ENCODE measurements around the gene KAZN. TPM values are rescaled to one million over a fixed set of nuclear protein-coding genes. Genes with fewer than 3 reads are reported as not detected.

Gene KAZN
- total RNA-seq, 2 donors from 2014 or later = 0.31 to 1.4 TPM

- Mint-ChIP-seq H3K4me1 (ENCODE audit: low read depth in 2 of 2) (no peaks in the 10 kb centered on the region), H3K4me3 (no peak overlapping the region), H3K9me3 (no peaks in the 10 kb centered on the region), H3K27me3 (peaks cover 14 to 33% of the 10 kb centered on the region in 2 donors), H3K27ac (no peak overlapping the region), H3K36me3 (no peaks in the 10 kb centered on the region)
- DNase-seq (ENCODE audit: low spot score) = no peak
- no peak for ATAC-seq
Observed at GRCh38 chr1:14767075-14767474, 168.6 kb downstream of the KAZN start.

DNA sequence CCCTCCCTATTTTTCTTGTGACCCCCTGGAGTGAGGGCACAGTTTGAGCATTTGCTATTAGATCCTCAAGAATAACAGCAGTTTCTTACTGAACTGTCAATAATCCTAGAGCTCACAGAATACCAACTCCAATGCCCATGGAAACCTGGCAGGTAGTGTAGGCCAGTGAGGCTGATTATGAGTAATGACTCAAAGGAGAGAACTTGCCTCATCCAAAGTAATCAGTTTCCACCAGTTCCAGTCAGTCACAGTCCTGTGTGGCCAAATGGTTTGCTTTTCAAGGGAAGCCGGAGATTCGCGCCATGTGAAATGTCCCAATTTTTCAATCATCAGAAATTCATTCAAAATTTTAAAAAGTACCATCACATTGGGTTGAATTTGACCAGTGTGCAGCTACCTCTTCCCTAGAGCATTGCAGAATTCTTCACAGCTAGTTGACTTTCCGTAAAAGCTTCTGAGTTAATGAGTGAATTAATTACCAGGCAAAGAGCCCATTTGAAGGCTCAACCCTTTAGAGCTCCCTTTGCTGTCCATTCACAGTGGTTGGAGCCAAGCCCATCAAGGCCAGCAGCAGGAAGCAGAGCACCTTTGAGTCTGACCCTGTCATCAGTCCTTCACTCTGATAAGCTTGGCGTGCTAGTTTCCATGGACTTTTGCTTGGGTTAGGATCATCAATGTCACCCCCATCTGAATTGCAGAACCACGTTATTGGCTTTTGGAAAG, 170.3 kb downstream of the KAZN start:
- Mint-ChIP-seq H3K9me3 (no peaks in the 10 kb centered on the region), H3K4me3 (no peak overlapping the region), H3K4me1 (ENCODE audit: low read depth in 2 of 2) (no peaks in the 10 kb centered on the region), H3K27ac (no peak overlapping the region), H3K27me3 (peaks cover 12 to 30% of the 10 kb centered on the region in 2 donors), H3K36me3 (no peaks in the 10 kb centered on the region)
- ATAC-seq (no peak), DNase-seq (ENCODE audit: low spot score) (no peak)

GRCh38 chr1:14769486-14770274, 171.2 kb downstream of the KAZN start:
- no peak for ATAC-seq
- Mint-ChIP-seq H3K4me1 (ENCODE audit: low read depth in 2 of 2) (no peaks in the 10 kb centered on the region), H3K36me3 (no peaks in the 10 kb centered on the region), H3K27me3 (peaks cover 10 to 30% of the 10 kb centered on the region in 2 donors), H3K4me3 (no peak overlapping the region), H3K27ac (no peak overlapping the region), H3K9me3 (no peaks in the 10 kb centered on the region)
- no peak for DNase-seq (ENCODE audit: low spot score)

DNA sequence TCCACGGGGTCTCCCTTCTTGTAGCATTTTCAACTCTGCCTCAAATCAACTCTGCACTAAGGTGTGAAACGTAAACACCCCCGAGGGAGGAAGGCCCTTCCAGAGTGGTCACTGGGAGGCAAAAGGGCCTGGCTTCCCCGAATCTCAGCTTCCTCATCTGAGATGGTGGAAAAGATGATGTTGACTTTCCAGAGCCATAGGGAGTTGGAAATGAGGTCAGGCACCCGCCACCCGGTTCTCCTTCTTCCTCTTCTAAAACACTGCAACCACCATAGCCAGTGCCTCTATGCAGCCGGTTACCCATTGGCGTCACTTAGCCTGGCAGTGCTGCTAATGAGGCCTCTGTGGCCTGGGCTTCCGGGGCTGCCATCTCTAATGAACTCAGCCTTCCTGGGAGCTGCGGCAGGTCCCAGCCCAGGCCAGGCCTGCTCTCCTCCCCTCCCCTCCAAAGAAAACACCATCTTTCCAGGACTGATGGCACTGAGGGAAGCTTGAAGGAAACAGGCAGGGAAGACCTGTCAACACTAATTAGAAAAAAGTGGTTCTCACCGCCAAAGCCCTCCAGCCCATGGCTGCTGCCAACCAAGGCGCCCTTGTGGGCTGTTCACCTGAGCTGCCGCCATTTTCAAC, 175.0 kb downstream of the KAZN start:
- DNase-seq (ENCODE audit: low spot score) = no peak
- peak in 1 of 2 donors; percentile 50 for ATAC-seq
- peaks cover 4 to 6% of the 10 kb centered on the region in 2 donors for H3K4me1 Mint-ChIP-seq (ENCODE audit: low read depth in 2 of 2)
- no peaks in the 10 kb centered on the region for H3K9me3 Mint-ChIP-seq
- H3K4me3 Mint-ChIP-seq = no peak overlapping the region
- H3K27me3 Mint-ChIP-seq = peaks cover 3 to 8% of the 10 kb centered on the region in 2 donors
- H3K36me3 Mint-ChIP-seq = no peaks in the 10 kb centered on the region
- no peak overlapping the region for H3K27ac Mint-ChIP-seq

DNA sequence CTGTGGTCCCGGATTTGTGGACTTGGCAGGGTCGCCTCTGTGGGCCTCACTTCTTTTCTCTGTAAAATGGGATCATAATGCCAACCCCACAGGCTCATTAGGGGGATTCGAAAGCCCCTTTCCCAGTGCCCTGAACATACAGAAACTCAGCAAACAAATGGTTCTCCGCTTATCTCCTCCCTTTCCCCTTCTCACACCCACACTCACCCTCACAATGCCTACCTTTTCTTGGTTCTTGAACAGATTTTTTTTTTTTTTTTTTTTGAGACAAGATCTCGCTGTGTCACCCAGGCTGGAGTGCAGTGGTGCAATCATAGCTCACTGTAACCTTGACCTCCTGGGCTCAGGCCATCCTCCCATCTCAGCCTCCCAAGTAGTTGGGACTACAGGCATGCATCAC, 175.7 kb downstream of the KAZN start:
- DNase-seq (ENCODE audit: low spot score) (no peak), ATAC-seq (no peak)
- no peak overlapping the region for H3K4me3 Mint-ChIP-seq
- no peaks in the 10 kb centered on the region for H3K9me3 Mint-ChIP-seq
- peaks cover 3 to 8% of the 10 kb centered on the region in 2 donors for H3K27me3 Mint-ChIP-seq
- H3K27ac Mint-ChIP-seq = no peak overlapping the region
- H3K36me3 Mint-ChIP-seq = no peaks in the 10 kb centered on the region
- peaks cover 6 to 7% of the 10 kb centered on the region in 2 donors for H3K4me1 Mint-ChIP-seq (ENCODE audit: low read depth in 2 of 2)

GRCh38 chr1:14774988-14775387, 176.5 kb downstream of the KAZN start:
- H3K27ac Mint-ChIP-seq = no peak overlapping the region
- H3K36me3 Mint-ChIP-seq = no peaks in the 10 kb centered on the region
- H3K4me1 Mint-ChIP-seq (ENCODE audit: low read depth in 2 of 2) = peaks cover 6 to 7% of the 10 kb centered on the region in 2 donors
- H3K9me3 Mint-ChIP-seq = no peaks in the 10 kb centered on the region
- ATAC-seq (no peak), DNase-seq (ENCODE audit: low spot score) (no peak)
- H3K27me3 Mint-ChIP-seq = peaks cover 0 to 2% of the 10 kb centered on the region in 2 donors
- H3K4me3 Mint-ChIP-seq = no peak overlapping the region

DNA sequence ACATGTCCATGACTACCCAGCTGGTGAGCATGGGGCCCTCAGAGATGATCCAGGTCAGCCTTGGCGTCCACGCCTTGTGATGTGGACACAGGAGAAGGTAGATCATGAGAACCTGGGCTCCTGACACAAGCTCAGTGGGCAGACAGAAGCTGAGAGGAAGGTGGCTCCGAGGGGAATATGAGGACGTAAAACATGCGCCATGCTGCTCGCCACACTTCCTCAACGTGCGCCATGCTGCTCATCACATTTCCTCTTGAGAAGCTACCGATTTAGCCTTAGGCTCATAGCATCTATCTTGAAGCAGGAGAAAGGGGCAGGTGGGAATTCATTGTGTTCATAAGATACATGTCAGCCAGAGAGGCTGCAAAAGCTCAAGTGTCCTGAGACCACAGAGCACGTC, 176.9 kb downstream of the KAZN start:
- Mint-ChIP-seq H3K9me3 (no peaks in the 10 kb centered on the region), H3K27me3 (no peaks in the 10 kb centered on the region), H3K27ac (no peak overlapping the region), H3K4me1 (ENCODE audit: low read depth in 2 of 2) (peaks cover 6 to 7% of the 10 kb centered on the region in 2 donors), H3K36me3 (no peaks in the 10 kb centered on the region), H3K4me3 (no peak overlapping the region)
- ATAC-seq = no peak
- DNase-seq (ENCODE audit: low spot score) = no peak

GRCh38 chr1:14777516-14778506, 179.3 kb downstream of the KAZN start:
- Mint-ChIP-seq H3K27me3 (no peaks in the 10 kb centered on the region), H3K4me3 (no peak overlapping the region), H3K4me1 (ENCODE audit: low read depth in 2 of 2) (peaks cover 6 to 7% of the 10 kb centered on the region in 2 donors), H3K36me3 (no peaks in the 10 kb centered on the region), H3K9me3 (no peaks in the 10 kb centered on the region), H3K27ac (no peak overlapping the region)
- DNase-seq (ENCODE audit: low spot score) = no peak
- ATAC-seq = no peak

- Mint-ChIP-seq H3K4me1 (ENCODE audit: low read depth in 2 of 2) (peaks cover 6 to 7% of the 10 kb centered on the region in 2 donors), H3K27me3 (peaks cover 2 to 5% of the 10 kb centered on the region in 2 donors), H3K27ac (no peak overlapping the region), H3K36me3 (no peaks in the 10 kb centered on the region), H3K4me3 (no peak overlapping the region), H3K9me3 (no peaks in the 10 kb centered on the region)
- ATAC-seq = no peak
- DNase-seq (ENCODE audit: low spot score) = no peak
Observed at GRCh38 chr1:14778541-14778897, 180.0 kb downstream of the KAZN start.

DNA sequence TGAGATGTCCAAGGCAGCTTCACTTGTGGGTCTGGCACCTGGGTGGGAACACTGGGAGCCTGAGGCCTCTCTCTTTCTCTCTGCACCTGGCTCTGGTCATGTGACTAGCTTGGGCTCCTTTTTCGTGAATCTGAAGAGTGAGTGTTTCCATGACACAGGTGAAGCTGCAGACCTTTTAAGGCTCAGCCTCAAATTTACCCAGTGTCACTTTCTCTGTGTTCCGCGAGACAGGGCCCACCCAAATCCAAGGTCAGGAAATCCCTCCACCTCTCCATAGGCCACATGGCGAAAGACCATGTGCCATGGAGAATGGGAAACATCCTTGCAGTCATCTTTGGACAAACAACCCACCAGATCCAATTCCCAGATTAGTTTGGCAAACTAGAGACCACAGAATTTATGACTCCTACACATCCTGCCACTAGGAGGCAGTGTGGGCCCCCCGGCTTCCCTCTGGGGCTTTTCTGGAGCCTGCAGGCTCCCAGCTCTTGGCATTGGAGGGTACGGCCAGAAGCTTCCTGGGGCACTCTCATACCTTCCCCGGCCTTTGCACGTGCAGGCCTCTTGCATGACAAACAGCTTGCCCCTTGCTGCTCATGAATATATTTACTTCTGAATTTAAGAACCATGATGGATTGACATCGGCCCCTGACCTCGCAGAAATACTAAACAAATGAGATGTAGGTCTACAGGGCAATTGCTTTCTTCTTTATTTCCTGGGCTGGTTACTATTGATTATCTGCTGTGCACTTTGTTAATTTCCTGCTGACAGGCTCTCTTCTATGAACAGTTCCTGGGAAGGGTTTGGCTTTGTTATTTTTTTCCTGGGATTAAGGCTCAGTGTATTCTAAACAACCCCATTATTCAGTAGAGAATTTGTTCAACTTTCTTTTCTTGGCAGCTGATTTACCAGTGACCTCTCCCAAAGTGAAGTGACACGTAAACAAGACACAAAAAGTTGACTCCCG, 180.7 kb downstream of the KAZN start:
- no peaks in the 10 kb centered on the region for H3K9me3 Mint-ChIP-seq
- no peak for DNase-seq (ENCODE audit: low spot score)
- H3K4me3 Mint-ChIP-seq = no peak overlapping the region
- ATAC-seq = no peak
- peaks cover 6 to 7% of the 10 kb centered on the region in 2 donors for H3K4me1 Mint-ChIP-seq (ENCODE audit: low read depth in 2 of 2)
- H3K36me3 Mint-ChIP-seq = no peaks in the 10 kb centered on the region
- no peak overlapping the region for H3K27ac Mint-ChIP-seq
- H3K27me3 Mint-ChIP-seq = peaks cover 3 to 8% of the 10 kb centered on the region in 2 donors

DNA sequence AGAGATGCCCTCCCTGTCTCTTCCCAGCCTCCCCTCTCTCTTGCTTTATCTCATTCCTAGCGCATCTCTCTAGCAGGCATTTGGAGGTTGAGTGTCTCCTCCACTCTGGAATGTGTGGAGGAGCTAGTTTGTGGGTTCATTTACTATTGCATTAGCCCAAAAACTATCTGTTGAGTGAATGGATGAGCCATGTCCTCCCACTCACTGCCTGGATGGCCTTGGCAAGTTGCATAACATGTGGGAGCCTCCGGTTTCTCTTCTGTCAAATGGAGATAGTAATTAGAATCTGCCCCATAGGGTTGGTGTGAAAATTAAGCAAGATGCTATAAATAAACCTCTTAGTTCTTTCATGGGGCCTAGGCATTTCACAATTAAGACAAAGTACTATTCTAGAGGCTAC, 181.8 kb downstream of the KAZN start:
- H3K4me1 Mint-ChIP-seq (ENCODE audit: low read depth in 2 of 2) = peaks cover 6 to 7% of the 10 kb centered on the region in 2 donors
- H3K27me3 Mint-ChIP-seq = peaks cover 3 to 9% of the 10 kb centered on the region in 2 donors
- no peaks in the 10 kb centered on the region for H3K36me3 Mint-ChIP-seq
- no peak overlapping the region for H3K27ac Mint-ChIP-seq
- H3K4me3 Mint-ChIP-seq = no peak overlapping the region
- no peak for DNase-seq (ENCODE audit: low spot score)
- no peak for ATAC-seq
- H3K9me3 Mint-ChIP-seq = no peaks in the 10 kb centered on the region

DNA sequence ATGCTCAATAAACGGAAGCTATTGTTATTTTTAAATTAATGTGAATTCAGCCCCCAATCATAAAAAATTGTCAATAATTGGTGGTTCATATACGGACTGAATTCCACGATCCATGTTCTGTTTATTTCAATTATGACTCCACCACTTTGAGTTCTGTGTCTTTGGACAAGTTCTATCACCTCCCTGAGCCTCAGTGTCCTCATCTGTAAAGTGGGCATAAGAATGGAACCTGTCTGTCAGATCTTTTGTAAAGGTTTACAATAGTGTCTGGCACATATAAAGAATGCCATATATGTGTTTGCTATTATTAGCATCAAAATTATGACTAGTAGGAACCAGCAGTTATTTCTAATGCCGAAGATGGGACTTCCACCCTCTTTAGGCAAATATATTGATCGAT, 183.3 kb downstream of the KAZN start:
- Mint-ChIP-seq H3K27ac (no peak overlapping the region), H3K9me3 (no peaks in the 10 kb centered on the region), H3K4me3 (no peak overlapping the region), H3K36me3 (no peaks in the 10 kb centered on the region), H3K4me1 (ENCODE audit: low read depth in 2 of 2) (peaks cover 6 to 7% of the 10 kb centered on the region in 2 donors), H3K27me3 (peaks cover 9 to 14% of the 10 kb centered on the region in 2 donors)
- ATAC-seq = no peak
- DNase-seq (ENCODE audit: low spot score) = no peak
